Measurements from ENCODE around the gene H2BK1.

DNA sequence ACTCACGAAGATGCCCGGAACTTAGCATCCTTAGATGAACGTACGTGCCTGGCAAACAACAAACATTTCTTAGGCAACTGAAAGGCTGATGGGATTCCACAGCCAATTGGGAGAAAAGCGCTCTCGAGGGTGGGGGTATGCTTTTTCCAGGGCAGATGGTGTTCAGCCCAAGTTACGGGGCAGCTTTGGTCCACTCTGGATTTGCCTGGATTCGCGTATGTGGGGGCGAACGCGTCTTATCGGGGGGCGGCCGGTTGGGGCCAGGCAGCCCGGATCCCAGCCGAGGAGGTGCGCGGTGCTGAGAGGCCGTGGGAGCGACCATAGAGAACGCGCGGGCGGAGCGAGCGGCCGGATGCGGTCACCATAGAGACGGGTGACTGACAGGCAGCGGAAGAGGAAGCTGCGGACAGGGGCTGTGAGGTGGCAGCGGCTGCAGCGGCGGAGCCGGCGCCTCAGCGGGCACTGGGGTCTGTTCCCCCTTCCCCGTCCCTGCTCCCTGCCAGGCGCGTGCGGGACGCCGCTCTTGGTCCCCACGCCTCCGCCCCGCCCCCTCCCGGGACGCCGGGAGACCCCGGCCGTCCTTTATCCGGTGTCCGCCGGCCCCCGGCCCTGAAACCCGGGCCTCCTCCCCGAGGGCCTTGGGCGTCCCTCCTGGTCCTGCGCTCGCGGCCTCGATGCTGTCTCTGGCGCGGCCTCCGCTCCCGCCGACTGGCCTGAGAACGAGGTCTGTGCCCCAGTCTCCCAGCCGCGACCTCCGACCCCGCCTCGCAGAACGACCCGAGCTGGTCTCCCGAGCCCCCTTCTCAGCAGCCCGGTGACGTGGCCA is 22.0 kb upstream of the H2BK1 start, which contains the start of gene CHPF2:
- TF ChIP-seq, protein P1, sequence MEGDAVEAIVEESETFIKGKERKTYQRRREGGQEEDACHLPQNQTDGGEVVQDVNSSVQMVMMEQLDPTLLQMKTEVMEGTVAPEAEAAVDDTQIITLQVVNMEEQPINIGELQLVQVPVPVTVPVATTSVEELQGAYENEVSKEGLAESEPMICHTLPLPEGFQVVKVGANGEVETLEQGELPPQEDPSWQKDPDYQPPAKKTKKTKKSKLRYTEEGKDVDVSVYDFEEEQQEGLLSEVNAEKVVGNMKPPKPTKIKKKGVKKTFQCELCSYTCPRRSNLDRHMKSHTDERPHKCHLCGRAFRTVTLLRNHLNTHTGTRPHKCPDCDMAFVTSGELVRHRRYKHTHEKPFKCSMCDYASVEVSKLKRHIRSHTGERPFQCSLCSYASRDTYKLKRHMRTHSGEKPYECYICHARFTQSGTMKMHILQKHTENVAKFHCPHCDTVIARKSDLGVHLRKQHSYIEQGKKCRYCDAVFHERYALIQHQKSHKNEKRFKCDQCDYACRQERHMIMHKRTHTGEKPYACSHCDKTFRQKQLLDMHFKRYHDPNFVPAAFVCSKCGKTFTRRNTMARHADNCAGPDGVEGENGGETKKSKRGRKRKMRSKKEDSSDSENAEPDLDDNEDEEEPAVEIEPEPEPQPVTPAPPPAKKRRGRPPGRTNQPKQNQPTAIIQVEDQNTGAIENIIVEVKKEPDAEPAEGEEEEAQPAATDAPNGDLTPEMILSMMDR (IDR thresholded peaks at IDR 0.05; ENCODE audit: low read length): no peak
- TF ChIP-seq EZH2 (optimal IDR thresholded peaks at IDR 0.05; ENCODE audit: low read depth, low read length): no peak
- no peak for TF ChIP-seq EZH2phosphoT487 (IDR thresholded peaks at IDR 0.05; ENCODE audit: low read length)

Measured in MM.1S (cell line).